Progenitor cell of endocrine pancreas (in vitro differentiated cells): ENCODE data around the gene RHOT2. TPM values are rescaled to one million over a fixed set of nuclear protein-coding genes. Genes with fewer than 3 reads are reported as not detected.

Experiments used
- DNase-seq: peaks from one replicate; pipeline ENCODE4 v3.0.0; 2021; ENCODE audit warnings: low spot score; ENCODE audit not compliant: unreplicated experiment
- H3K27ac Mint-ChIP-seq: 2 replicates; pipeline ENCODE4 v1.8.0; 2021; ENCODE audit warnings: mild to moderate bottlenecking, moderate library complexity, mixed read lengths
- H3K27me3 Mint-ChIP-seq: 2 replicates; pipeline ENCODE4 v1.8.0; 2021; ENCODE audit warnings: mixed read lengths
- H3K36me3 Mint-ChIP-seq: 2 replicates; pipeline ENCODE4 v1.8.0; 2022; ENCODE audit warnings: mixed read lengths; ENCODE audit not compliant: insufficient read depth
- H3K4me1 Mint-ChIP-seq: 2 replicates; pipeline ENCODE4 v1.8.0; 2021; ENCODE audit warnings: low read depth, mixed read lengths
- H3K4me3 Mint-ChIP-seq: 2 replicates; pipeline ENCODE4 v1.8.0; 2021; ENCODE audit warnings: low read depth, mild to moderate bottlenecking, moderate library complexity, mixed read lengths
- H3K9me3 Mint-ChIP-seq: 2 replicates; pipeline ENCODE4 v1.8.0; 2021; ENCODE audit warnings: low read depth, mixed read lengths
- CTCF ChIP-seq: fragments of 200-600 bp; sonication (generic); IDR thresholded peaks from one replicate; pipeline ENCODE4 v1.5.0; 2021; ENCODE audit warnings: antibody characterized with exemption, mild to moderate bottlenecking; ENCODE audit not compliant: unreplicated experiment
- total RNA-seq: library from RNA; stranded (reverse); gene quantifications from 2 replicates; pipeline ENCODE4 v1.2.1, GENCODE V29; 2021

RHOT2 gene
- total RNA-seq, 1 donor from 2014 or later: 153 TPM

GRCh38 chr16:704552-705380 lies 36.8 kb downstream of the RHOT2 start:
- no peak for TF ChIP-seq CTCF
- Mint-ChIP-seq H3K9me3 (no peaks in the 10 kb centered on the region), H3K36me3 (no peaks in the 10 kb centered on the region), H3K4me3 (no peak overlapping the region), H3K4me1 (no peaks in the 10 kb centered on the region), H3K27me3 (peaks cover 66% of the 10 kb centered on the region), H3K27ac (no peak overlapping the region)
- no peak for DNase-seq

GRCh38 chr16:705431-706188 lies 37.7 kb downstream of the RHOT2 start, which contains the start of gene FBXL16:
TSS of gene FBXL16 (minus strand) at chr16:705801. CDS start at chr16:697405, 8,396 bp downstream.
- peak within 1 kb of the TSS; percentile 19 for H3K4me3 Mint-ChIP-seq
- H3K27ac Mint-ChIP-seq: no peak within 1 kb of the TSS
- H3K36me3 Mint-ChIP-seq: no peaks in the 10 kb centered on the region
- TF ChIP-seq CTCF: no peak
- H3K27me3 Mint-ChIP-seq: peaks cover 65% of the 10 kb centered on the region
- no peaks in the 10 kb centered on the region for H3K4me1 Mint-ChIP-seq
- DNase-seq: no peak
- H3K9me3 Mint-ChIP-seq: no peaks in the 10 kb centered on the region

- no peak for DNase-seq
- peaks cover 61% of the 10 kb centered on the region for H3K27me3 Mint-ChIP-seq
- no peaks in the 10 kb centered on the region for H3K9me3 Mint-ChIP-seq
- no peaks in the 10 kb centered on the region for H3K4me1 Mint-ChIP-seq
- TF ChIP-seq CTCF: no peak
- H3K27ac Mint-ChIP-seq: no peak overlapping the region
- H3K4me3 Mint-ChIP-seq: peak overlapping the region; percentile 19
- H3K36me3 Mint-ChIP-seq: no peaks in the 10 kb centered on the region
Measured at GRCh38 chr16:706189-707061, 38.5 kb downstream of the RHOT2 start.

- no peaks in the 10 kb centered on the region for H3K9me3 Mint-ChIP-seq
- no peaks in the 10 kb centered on the region for H3K36me3 Mint-ChIP-seq
- H3K4me3 Mint-ChIP-seq: no peak overlapping the region
- no peaks in the 10 kb centered on the region for H3K4me1 Mint-ChIP-seq
- TF ChIP-seq CTCF: no peak
- no peak for DNase-seq
- H3K27ac Mint-ChIP-seq: no peak overlapping the region
- peaks cover 55% of the 10 kb centered on the region for H3K27me3 Mint-ChIP-seq
Measured at GRCh38 chr16:707062-707538, 39.2 kb downstream of the RHOT2 start.

- DNase-seq: no peak
- Mint-ChIP-seq H3K4me1 (no peaks in the 10 kb centered on the region), H3K4me3 (no peak overlapping the region), H3K27ac (no peak overlapping the region), H3K36me3 (no peaks in the 10 kb centered on the region), H3K27me3 (peaks cover 51% of the 10 kb centered on the region), H3K9me3 (no peaks in the 10 kb centered on the region)
- no peak for TF ChIP-seq CTCF
Measured at GRCh38 chr16:708019-708418, 40.1 kb downstream of the RHOT2 start.
